ENCODE results near the gene SMYD3.

Gene SMYD3

DNA sequence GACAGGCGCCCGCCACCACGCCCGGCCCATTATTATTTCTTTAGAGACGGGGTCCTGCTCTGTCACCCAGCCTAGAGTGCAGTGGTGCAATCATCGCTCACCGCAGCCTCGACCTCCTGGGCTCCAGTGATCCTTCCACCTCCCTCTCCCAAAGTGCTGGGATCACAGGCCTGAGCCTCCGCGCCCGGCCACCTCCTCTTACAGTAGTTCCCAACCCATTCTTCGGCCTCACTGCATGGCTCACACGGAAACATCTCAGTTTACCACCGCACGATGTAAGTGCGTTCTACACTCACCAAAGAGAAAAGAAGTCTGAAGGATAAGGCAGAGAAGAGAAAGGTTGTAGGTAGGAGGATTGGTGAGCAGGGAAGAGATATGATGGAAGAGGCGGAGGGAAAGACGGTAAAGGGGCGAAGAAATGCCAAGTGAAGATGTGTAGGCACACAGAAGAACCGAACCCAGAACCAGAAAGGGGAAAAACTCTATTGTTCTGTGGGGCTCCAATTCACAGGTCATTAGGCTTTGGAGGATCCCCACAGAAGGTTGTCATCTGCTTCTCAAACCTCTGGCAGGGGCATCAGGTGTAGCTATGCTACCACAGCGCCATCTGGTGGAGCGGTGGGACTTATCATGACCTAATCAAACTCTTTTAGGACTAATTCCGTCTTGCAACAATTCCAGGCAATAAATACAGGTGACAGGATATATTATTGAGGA is 504.2 kb downstream of the SMYD3 start:
- no peaks in the 10 kb centered on the region for H3K27me3 ChIP-seq (ENCODE audit: insufficient read depth, insufficient read length)

GRCh38 chr1:246001837-246002230 is 505.2 kb downstream of the SMYD3 start:
- Histone ChIP-seq H3K4me3 (ENCODE audit: insufficient read length, low read depth) (no peak overlapping the region), H3K9me3 (ENCODE audit: insufficient read depth, low read length) (0 out of 2 replicates have a peak, but pooled peaks cover 9% of the 10 kb centered on the region), H3K27me3 (ENCODE audit: insufficient read depth, insufficient read length) (no peaks in the 10 kb centered on the region), H3K36me3 (ENCODE audit: insufficient read depth, insufficient read length, low read length) (no peaks in the 10 kb centered on the region), H3K9ac (ENCODE audit: insufficient read length, low read depth) (no peak overlapping the region), H3K4me1 (ENCODE audit: insufficient read depth, insufficient read length) (peaks cover 4% of the 10 kb centered on the region)
- no peak for DNase-seq (ENCODE audit: low read depth, low spot score)
- TF ChIP-seq ZNF274 (IDR thresholded peaks at IDR 0.05; ENCODE audit: low read depth, low read length), result no peak
- no peak for TF ChIP-seq YY1 (IDR thresholded peaks at IDR 0.05; ENCODE audit: insufficient read depth, insufficient read length)
- TF ChIP-seq SUZ12 (IDR thresholded peaks at IDR 0.05; ENCODE audit: extremely low read depth, insufficient read depth, insufficient read length), result no peak

More for the DNA sequence above, 504.2 kb downstream of the SMYD3 start:
- H3K9ac ChIP-seq (ENCODE audit: insufficient read length, low read depth), result no peak overlapping the region
- TF ChIP-seq YY1 (IDR thresholded peaks at IDR 0.05; ENCODE audit: insufficient read depth, insufficient read length) (no peak), SUZ12 (IDR thresholded peaks at IDR 0.05; ENCODE audit: extremely low read depth, insufficient read depth, insufficient read length) (no peak), ZNF274 (IDR thresholded peaks at IDR 0.05; ENCODE audit: low read depth, low read length) (no peak)
- no peaks in the 10 kb centered on the region for H3K36me3 ChIP-seq (ENCODE audit: insufficient read depth, insufficient read length, low read length)
- peaks cover 3% of the 10 kb centered on the region for H3K4me1 ChIP-seq (ENCODE audit: insufficient read depth, insufficient read length)
- no peak overlapping the region for H3K4me3 ChIP-seq (ENCODE audit: insufficient read length, low read depth)
- 0 out of 2 replicates have a peak, but pooled peaks cover 9% of the 10 kb centered on the region for H3K9me3 ChIP-seq (ENCODE audit: insufficient read depth, low read length)
- DNase-seq (ENCODE audit: low read depth, low spot score), result peak; percentile 92

DNA sequence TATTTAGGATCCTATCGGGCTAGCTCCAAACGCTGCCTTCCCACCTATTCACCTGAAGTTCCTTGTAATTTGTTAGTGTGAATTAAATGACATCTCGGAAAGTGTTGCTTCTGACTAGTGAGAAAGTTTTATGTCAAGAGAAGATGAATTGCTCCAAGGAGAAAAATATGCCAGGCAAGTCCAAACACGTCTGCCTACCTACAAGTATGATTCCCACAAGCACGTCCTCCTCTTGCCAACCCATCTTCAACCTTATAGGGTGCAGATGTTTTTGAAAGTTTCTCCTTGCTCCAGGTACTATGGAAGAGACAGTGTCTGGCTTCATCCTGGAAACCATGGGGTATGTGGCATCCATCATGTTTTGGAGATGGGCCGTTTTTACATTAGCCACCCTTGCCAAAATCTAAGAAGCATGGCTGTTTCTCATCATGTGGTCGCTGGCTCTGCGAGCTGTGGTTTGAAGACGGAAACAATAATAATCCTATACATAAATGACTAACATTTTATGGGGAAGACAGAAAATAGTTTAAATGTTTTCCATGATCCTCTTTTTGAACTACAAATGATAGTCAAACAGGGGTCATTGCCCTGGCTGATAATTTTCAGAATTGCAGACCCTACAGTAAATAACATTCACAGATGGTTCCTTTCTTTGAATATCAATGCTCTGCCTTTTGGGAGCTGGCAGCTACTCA is 505.8 kb downstream of the SMYD3 start:
- Histone ChIP-seq H3K4me3 (ENCODE audit: insufficient read length, low read depth) (no peak overlapping the region), H3K27me3 (ENCODE audit: insufficient read depth, insufficient read length) (no peaks in the 10 kb centered on the region), H3K9me3 (ENCODE audit: insufficient read depth, low read length) (0 out of 2 replicates have a peak, but pooled peaks cover 9% of the 10 kb centered on the region), H3K4me1 (ENCODE audit: insufficient read depth, insufficient read length) (peaks cover 6% of the 10 kb centered on the region), H3K9ac (ENCODE audit: insufficient read length, low read depth) (no peak overlapping the region), H3K36me3 (ENCODE audit: insufficient read depth, insufficient read length, low read length) (no peaks in the 10 kb centered on the region)
- TF ChIP-seq YY1 (IDR thresholded peaks at IDR 0.05; ENCODE audit: insufficient read depth, insufficient read length) (no peak), ZNF274 (IDR thresholded peaks at IDR 0.05; ENCODE audit: low read depth, low read length) (no peak), SUZ12 (IDR thresholded peaks at IDR 0.05; ENCODE audit: extremely low read depth, insufficient read depth, insufficient read length) (no peak)
- DNase-seq (ENCODE audit: low read depth, low spot score), result no peak

GRCh38 chr1:246000638-246001015 is 506.5 kb downstream of the SMYD3 start:
- DNase-seq (ENCODE audit: low read depth, low spot score), result no peak
- Histone ChIP-seq H3K27me3 (ENCODE audit: insufficient read depth, insufficient read length) (no peaks in the 10 kb centered on the region), H3K4me1 (ENCODE audit: insufficient read depth, insufficient read length) (peaks cover 6% of the 10 kb centered on the region), H3K9me3 (ENCODE audit: insufficient read depth, low read length) (0 out of 2 replicates have a peak, but pooled peaks cover 9% of the 10 kb centered on the region), H3K4me3 (ENCODE audit: insufficient read length, low read depth) (no peak overlapping the region), H3K36me3 (ENCODE audit: insufficient read depth, insufficient read length, low read length) (no peaks in the 10 kb centered on the region), H3K9ac (ENCODE audit: insufficient read length, low read depth) (no peak overlapping the region)
- no peak for TF ChIP-seq SUZ12 (IDR thresholded peaks at IDR 0.05; ENCODE audit: extremely low read depth, insufficient read depth, insufficient read length)
- no peak for TF ChIP-seq ZNF274 (IDR thresholded peaks at IDR 0.05; ENCODE audit: low read depth, low read length)
- no peak for TF ChIP-seq YY1 (IDR thresholded peaks at IDR 0.05; ENCODE audit: insufficient read depth, insufficient read length)

GRCh38 chr1:245999697-246000637 is 507.1 kb downstream of the SMYD3 start:
- Histone ChIP-seq H3K9ac (ENCODE audit: insufficient read length, low read depth) (no peak overlapping the region), H3K4me1 (ENCODE audit: insufficient read depth, insufficient read length) (peaks cover 6% of the 10 kb centered on the region), H3K4me3 (ENCODE audit: insufficient read length, low read depth) (no peak overlapping the region), H3K27me3 (ENCODE audit: insufficient read depth, insufficient read length) (no peaks in the 10 kb centered on the region), H3K36me3 (ENCODE audit: insufficient read depth, insufficient read length, low read length) (no peaks in the 10 kb centered on the region), H3K9me3 (ENCODE audit: insufficient read depth, low read length) (0 out of 2 replicates have a peak, but pooled peaks cover 9% of the 10 kb centered on the region)
- TF ChIP-seq ZNF274 (IDR thresholded peaks at IDR 0.05; ENCODE audit: low read depth, low read length), result no peak
- no peak for TF ChIP-seq SUZ12 (IDR thresholded peaks at IDR 0.05; ENCODE audit: extremely low read depth, insufficient read depth, insufficient read length)
- no peak for TF ChIP-seq YY1 (IDR thresholded peaks at IDR 0.05; ENCODE audit: insufficient read depth, insufficient read length)
- DNase-seq (ENCODE audit: low read depth, low spot score), result no peak

DNA sequence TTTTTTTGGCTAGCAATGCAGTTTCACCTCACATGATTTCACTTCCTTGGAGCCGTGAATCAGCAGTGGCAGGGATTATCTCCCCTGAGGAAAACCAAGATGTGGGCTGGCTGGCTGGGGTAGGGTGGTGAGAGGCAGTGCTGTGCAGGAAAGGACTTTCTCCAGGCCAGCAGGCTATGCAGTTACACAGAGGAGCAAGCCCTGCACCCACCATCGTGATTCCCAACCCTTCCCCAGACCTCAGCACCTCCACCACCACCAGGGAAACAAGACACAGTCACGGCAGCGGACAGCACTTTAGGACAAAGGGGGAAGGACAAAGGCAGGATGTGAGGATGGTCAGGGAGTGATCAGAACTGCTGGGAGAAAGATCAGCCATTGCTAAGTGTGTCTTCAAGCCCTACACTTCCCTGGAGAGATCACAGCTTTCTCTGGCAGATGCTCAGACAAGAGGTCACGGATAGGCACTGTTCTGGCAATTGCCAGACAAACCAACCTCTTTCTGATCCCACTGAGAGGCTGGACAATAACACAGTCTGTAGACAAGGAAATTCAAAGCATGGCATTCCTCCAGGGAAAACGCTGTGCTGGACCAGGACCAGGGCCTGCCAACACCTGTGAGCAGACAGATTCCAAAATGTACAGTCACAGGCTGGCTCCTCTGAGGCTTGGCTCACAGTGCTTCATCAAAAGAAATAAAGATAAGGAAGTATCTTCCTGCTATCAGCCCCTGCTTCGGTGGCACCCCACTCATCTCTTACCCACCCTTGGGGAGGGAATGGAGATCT is 509.4 kb downstream of the SMYD3 start:
- Histone ChIP-seq H3K4me1 (ENCODE audit: insufficient read depth, insufficient read length) (peaks cover 3% of the 10 kb centered on the region), H3K9ac (ENCODE audit: insufficient read length, low read depth) (no peak overlapping the region), H3K9me3 (ENCODE audit: insufficient read depth, low read length) (0 out of 2 replicates have a peak, but pooled peaks cover 9% of the 10 kb centered on the region), H3K27me3 (ENCODE audit: insufficient read depth, insufficient read length) (no peaks in the 10 kb centered on the region), H3K36me3 (ENCODE audit: insufficient read depth, insufficient read length, low read length) (no peaks in the 10 kb centered on the region), H3K4me3 (ENCODE audit: insufficient read length, low read depth) (no peak overlapping the region)
- TF ChIP-seq ZNF274 (IDR thresholded peaks at IDR 0.05; ENCODE audit: low read depth, low read length), result no peak
- no peak for TF ChIP-seq SUZ12 (IDR thresholded peaks at IDR 0.05; ENCODE audit: extremely low read depth, insufficient read depth, insufficient read length)
- TF ChIP-seq YY1 (IDR thresholded peaks at IDR 0.05; ENCODE audit: insufficient read depth, insufficient read length), result no peak
- DNase-seq (ENCODE audit: low read depth, low spot score), result no peak
